Astrocyte of the hippocampus (primary cell): ENCODE data around the gene ADTRP.
A peak's percentile ranks its signal among the peaks of the same experiment; 100 is the strongest.

Experiments
- DNase-seq: peaks from one replicate; pipeline ENCODE4 v3.0.0; 2011; ENCODE audit warnings: low read depth, low spot score

Gene ADTRP, protein sequence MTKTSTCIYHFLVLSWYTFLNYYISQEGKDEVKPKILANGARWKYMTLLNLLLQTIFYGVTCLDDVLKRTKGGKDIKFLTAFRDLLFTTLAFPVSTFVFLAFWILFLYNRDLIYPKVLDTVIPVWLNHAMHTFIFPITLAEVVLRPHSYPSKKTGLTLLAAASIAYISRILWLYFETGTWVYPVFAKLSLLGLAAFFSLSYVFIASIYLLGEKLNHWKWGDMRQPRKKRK

DNA sequence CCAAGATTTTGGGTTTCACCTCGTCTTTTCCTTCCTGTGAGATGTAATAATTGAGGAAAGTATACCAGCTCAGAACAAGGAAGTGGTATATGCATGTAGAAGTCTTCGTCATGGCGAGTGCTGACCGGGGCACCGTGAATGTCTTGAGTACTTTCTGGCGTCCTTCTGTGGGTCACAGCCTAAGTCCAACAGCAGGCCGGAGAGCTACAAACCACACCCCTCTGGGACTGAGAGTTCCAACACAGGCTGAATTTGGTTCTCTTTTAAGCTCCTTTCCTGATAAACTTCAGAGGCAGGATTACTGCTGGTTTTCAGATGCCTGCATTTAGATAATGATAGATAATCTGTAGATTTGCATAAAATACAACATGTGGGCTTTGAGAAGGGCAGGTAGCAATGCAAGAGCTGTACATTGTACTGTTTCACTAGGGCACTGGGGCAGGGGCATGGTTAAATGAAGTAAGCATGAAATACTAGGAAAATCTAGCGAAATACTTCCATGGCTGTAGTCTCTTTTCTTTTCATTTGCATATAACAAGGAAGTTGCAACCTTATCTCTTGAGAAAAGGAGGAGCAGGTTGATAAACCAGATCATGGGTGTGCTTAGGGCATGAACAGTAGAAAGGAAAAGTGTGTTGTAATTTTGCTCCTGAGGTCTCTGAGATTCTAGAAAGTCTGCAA, at the start of gene ADTRP:
Gene ADTRP, minus strand, starts transcription at position 156 of the 681 bp plus-strand sequence. Its CDS starts 44 bp downstream, at position 112.
- DNase-seq = no peak

DNA sequence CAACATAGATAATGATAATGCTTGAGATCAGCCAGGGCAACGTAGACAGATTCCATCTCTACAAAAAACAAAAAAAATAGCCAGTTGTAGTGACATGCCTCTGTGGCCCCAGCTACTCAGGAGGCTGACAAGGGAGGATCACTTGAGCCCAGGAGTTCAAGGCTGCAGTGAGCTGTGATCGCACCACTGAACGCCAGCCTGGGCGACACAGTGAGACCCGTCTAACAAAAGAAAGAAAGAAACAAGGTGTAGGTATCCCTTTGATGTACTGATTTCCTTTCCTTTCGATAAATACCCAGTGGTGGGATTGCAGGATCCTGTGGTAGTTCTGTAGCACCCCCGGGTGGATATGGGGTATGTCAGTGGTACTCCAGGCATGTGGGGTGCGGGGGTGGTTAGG, 48.2 kb upstream of the ADTRP start:
- DNase-seq = no peak

DNA sequence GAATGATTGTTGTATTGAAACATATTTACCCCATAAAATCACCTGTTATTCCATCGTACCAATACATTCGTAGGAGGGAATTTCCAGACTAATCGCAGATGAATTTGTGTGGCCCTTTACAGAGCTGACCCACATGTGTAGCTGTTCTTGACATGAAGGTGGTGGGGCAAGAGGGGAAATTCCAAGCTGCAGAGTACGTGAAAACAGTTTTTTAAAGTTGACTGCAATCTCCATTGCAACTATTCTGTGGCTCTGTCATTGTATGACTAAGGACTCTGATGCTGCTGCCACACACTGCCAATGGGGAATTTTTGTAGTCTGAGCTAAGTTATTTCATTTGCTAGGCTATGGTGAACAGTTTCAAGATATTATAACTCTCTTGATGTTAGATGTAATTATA, 46.4 kb upstream of the ADTRP start:
- peak; percentile 48 for DNase-seq

DNA sequence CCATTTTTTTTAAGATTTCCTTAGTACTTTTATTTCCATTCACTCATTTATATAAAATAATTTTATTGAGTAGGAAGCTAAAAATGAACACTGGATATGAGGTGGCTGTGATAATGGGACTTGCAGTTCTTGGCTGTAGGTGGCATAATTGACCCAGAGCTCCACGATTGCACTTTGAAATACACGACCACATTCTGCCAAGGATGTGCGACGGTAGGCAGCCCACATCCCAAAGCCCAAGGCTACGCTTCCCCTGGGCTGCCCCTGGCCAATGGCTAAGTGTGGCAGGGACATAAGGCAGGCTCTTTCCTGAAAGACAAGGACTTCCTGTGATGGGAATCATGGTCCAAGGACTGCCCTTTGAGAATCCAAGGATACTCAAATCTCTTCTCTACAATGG, 43.7 kb upstream of the ADTRP start:
- DNase-seq = no peak

DNA sequence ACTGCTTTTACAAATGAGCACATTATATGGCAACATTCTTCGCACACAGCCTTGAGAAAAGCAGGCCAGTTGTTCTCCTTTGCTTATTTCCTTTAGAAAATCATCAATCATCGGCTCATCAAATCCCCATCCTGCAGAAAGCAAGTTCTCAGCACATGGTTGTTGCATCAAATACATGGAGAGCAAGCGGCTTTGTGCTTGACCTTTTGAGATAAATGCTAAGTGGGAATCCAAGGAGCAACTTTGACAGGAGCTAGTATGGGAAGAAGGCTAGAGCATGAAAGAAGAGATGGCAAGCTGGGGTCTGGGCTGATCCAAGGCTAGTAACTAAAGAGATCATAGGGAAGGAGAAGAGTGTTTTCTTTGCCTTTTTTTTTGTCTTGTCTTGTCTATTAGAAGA, 43.2 kb upstream of the ADTRP start:
- DNase-seq = no peak

DNA sequence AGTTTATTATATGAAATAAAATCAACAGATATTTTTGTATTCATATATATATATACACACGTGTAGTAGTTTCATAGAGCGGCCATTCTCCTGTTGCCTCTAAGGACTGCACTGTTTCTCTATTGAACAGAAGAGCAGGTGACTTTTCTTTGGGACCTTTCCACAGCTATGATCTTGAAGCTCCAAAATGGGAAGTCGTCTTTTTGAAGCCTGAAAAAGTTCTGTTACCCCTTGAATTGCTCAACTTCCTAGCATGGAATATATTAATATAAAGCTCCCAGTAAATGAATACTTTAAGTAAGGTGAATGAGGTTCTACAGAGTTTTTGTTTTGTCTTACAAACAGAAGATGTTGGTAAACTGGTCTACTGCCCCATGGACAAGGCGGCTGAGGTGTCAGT, 42.2 kb upstream of the ADTRP start:
- DNase-seq = no peak

DNA sequence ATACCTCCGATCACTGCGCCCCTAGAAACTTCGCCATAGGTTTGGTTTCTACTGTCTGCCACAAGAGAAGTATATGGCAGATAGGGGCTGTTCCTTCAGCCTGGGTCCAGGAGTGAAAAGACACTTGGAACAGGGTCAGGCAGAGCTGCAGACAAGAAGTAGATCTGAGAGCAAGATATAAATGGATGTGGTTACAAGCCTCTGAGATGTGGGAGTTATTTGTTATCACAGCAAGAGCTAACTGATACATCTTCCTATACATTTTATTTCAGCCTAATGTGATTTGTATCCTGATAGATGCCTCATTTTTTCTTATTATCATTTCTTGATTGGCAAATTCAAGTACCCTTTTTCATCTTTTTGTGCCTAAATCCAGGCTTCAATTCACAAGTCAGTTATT, 40.9 kb upstream of the ADTRP start:
- DNase-seq = no peak

DNA sequence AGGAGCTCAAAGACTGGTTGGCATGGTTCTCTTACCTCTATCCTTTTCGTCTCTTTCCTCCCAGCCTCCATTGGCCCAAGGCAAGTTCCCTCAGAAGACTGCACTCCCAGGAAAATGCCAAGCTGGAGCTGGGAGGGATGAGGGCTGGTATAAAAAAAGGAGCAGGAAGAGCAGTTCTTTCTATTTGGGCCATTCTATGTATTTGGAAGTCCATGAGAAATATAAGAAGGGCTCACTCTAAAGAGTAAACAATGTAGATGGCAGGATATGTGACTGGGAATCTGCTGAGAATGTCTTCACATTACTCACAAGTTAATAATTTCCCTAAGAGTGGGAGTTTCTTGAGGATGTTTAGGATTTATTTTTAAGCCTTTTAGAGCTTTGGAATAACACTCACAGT, 36.6 kb upstream of the ADTRP start:
- no peak for DNase-seq

DNA sequence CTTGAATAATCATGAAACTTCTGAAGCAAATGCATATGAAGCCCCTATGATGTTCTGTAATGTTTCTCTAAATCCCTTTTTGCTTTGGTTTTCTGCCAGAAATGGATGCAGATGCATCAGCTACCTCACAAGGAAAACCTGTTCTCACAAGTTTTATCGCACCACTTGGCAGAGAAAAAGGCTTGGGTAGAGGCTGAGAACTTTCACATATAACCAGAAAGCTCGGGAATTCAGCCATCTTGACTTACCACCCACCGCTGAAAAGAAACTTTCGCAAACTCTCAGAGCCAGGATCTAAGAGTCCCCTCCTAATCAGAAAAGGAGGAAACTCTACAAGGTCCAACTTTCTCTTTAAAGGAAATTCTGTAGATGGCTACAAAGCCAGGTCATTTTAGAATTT, 36.2 kb upstream of the ADTRP start:
- DNase-seq = no peak

DNA sequence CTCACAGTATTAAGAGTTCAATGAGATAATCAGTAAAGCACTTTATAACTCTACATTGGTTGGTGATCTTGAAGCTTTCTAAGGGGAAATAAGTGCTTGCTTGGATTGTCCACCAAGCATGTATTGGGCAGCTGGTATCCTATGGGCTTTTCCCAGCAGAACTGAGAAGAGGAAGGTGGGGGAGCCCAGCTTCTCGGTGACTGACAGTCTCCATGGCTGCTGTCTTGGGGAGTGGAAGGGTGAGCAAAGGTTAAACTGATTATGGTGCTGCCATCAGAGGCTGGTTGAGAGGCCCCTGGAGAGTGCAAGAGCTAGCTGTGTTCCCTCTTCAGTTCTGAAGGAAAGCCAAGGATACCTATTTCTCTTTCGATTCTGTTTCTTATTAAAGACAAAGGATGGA, 35.5 kb upstream of the ADTRP start:
- DNase-seq = no peak

DNA sequence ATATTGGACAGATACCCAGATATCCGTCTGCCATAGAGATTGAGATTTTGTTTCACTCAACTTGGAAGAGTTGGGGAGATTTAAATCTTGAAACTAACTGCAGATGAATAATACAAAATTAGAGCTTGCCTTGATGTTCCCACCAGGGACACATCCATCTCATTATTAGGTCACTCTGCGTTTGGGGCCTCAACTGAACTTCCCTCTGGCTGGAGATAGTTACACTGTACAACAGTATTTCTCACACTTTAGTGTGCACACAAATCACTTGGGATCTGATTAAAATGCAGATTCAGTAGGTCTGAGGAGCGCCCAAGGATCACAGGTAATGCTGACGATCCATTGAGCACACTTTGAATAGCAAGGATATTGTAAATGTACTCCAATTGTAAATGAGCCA, 35.0 kb upstream of the ADTRP start:
- no peak for DNase-seq

DNA sequence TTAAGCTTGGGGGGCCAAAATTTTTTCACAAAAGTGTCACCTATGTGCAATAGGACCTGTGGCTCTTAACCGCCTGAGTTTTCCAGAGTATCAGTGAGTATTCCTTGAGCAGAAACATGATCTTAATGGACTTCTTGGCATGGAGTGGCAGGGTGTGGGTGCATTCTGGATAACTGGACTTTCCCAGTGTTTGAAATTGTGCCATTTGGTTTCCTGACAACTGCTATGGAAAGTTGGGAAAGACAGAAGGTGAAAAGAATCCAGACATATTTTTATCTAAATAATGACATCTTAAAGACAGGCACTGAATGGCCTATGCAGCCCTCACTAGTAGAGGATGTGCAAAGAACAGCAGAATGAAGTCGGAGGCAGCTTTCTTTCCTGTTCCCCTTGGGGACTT, 34.3 kb upstream of the ADTRP start:
- DNase-seq = no peak

DNA sequence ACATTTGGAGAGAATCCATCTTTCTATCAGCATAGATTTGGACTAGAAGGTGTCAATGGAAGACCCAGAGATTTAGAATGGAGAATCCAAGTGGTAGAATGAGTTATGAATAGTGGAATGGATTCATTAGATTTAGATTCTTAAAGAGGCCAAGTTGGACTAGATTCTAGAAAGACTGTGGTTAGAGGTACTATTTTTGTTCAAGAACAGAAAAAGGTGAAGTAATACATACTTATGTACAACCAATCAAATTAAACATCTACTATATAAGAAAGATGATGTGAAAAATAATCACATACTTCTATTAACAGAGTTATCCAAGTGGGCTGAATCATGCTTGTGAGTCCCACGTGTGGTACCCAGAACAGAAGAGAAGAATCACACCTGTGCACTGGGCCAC, 33.8 kb upstream of the ADTRP start:
- no peak for DNase-seq

DNA sequence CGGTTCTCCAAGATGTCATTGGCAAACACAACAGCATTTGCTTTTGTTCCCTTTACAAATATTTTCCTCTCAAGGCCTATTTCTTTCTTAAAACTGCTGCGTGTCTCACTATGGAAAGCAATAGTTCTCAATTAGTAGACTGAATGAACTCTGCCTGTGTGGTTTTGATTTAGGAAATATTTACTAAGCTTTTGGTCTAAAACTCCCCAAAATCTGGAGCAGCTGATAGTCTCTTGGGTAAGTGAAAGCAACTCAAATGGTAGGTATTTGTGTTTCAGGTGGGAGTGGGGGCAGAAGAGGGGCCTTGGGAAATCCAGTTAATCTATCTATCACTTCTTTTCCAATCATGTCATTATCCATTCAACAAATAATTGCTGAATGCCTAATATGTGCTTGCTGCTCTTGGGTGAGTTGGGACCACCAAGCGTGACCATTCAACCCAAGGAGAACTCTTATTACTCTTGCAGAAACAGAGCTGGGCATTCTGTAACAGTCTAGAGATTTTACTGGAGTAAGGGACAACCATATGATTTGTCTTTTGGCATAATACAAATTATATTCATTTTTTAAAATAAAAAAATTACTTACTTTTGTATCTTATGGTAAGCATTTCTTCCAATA, 33.2 kb upstream of the ADTRP start:
- no peak for DNase-seq

DNA sequence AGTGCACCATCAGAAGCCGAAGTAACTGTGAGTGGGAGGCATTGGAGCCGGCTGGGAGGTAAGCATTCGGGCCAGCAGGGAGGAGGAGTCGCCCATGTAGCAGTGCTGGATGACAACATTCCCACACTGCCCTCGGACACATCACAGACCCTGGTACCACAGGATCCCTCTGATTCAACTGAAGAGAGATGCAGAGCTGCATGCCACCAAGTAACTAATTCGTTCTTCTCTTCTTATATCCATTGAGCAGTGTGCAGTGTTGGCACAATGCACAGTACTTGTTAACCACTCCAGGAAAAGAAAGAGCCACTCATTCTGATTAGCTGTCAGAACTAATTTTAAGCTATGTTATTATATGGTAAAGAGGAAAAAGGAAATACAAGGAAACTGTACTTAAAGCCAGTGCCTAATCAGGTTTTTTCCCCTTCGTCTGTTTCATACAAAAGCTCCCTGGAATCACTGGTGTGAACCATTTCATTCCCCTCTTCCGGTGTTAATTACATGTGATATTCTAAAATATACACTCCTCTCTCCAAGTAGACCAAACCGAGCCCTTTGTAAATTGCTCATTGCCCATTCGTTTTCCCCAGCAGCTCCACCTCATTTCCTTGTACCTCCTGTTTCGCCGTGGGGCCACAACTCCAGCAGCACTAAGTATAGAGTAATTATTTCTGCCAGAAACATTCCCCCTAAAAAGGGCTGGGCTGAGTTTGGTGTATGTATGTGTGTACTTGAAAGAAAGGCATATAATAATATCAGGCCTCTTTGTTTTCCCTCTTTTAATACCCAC, 32.4 kb upstream of the ADTRP start:
- DNase-seq = peak; percentile 47

DNA sequence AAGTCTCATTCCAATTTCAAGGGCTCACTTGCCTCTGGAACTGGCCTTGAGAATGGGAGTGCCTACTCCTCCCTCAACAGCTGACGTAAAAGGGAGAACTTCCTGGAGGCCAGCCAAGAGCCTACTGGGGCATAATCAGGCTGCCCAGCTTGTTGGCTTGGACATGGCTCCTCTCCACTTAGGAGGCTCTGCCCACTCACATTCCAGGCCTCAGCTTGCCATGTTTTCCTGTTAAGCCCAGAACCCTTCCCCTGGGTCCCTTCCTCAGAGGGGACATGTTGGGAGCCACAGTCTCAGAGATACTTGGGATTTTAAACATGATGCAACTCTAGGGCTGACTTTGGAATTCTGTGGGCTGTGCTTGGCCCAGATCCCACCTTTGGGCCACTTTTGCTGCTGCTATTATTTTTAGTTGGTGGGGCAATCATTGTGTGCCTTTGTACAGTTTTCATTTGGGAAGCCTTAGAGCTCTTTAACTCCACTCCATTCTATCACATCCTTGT, 31.5 kb upstream of the ADTRP start:
- peak; percentile 87 for DNase-seq

DNA sequence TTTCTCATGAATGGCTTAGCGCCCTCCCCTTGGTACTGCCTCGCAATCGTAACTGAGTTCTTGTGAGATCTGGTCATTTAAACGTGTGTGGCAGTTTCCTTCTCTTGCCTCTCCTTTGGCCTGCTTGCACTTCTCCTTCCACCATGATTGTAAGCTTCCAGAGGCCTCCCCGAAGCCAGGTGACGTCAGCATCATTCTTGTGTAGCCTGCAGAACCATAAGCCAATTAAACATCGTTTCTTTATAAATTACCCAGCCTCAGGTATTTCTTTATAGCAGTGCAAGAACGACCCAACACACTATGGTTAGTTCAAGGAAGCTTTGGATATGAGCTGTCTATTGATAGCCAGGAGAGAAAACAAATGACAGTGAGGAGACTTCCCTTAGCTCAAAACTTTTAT, 29.5 kb upstream of the ADTRP start:
- DNase-seq = no peak

DNA sequence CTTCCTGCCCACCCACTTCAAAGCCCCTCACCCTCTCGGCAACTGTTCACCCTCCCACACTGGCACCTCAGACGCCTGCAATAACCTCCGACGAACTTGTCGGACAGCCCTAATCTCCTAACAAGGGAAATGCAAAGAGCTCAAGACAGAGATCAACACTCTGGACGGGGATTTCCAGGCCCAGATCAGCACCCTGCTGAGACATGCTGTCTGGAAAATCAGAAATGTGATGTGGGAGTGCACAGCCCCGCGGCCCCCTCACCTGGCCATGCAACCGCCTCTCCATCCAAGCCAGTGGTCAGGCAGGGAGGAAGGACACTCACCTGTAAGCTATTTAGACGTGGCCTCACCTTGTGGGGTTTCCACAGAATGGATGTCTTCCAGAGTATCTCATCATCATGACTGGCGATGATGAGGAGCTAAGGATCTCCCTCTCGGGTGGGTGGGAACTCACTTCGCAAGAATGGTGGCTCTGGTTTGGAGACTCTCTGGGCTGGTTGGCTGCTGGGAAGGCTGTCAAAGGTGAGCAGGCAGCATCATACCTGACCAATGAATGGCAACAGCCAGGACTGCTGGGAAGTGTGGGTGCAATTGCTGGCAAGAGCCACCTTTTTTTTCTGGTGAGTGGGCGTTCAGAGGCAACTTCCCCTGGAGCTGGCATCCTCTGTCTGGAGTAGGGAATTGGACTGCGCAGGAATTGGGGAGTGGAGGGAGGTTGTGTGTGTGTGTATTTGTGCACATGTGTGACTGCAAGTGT, 28.1 kb upstream of the ADTRP start:
- DNase-seq = no peak

DNA sequence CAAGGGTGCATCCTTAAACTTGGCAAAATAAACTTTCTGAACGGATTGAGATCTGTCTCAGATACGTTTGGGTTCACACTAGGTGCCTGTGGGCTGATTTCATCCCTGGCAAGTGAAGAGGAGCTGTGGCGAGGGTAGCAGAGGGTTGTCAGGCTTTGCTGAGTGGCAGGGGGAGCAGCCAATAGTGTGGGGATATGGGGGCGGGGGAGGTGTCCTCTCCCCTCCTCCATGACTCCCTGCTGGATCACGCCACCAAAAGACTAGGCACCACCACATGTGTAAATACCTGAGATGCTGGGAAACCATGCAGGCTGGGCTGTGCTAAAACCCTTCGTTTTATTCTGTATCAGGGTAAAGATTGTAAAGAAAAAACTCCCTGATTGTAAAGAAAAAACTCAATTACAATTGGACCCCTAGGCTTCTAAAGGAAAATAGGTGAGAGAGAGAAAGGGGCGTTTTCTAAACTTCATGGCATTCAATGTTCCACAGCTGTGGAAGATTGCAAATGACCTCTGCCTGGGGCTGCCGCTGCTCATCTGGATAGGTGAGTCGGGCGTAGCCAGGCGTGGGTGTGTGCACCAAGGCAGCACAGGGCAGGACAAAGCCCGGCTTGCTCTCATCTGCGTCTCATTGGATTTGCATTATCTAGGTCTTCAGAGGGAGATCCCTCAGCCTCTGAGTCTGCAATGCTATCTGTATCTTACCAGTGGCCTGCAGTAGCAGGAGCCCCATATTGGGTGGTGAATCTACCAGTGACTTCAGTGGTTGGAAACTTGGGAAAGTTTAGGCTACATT, 26.9 kb upstream of the ADTRP start:
- no peak for DNase-seq

DNA sequence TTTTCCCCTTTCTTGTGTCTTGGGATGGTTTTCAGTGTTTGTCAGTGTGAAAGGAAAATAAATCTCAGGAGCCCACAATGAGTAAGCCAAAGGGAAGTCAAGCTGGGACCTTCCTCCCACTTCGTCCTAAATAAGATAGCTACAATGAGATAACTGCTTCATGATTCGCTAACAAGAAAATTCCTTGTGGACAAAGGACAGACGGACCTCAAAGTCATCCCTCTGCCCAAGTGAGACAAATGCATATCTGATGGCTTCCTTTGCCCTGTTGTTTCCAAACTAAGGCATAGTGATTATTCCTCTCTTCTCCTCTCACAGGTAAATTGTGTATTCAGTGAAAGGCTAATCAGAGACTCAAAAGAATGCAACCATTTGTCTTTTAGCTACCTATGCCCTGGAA, 26.1 kb upstream of the ADTRP start:
- DNase-seq = no peak

DNA sequence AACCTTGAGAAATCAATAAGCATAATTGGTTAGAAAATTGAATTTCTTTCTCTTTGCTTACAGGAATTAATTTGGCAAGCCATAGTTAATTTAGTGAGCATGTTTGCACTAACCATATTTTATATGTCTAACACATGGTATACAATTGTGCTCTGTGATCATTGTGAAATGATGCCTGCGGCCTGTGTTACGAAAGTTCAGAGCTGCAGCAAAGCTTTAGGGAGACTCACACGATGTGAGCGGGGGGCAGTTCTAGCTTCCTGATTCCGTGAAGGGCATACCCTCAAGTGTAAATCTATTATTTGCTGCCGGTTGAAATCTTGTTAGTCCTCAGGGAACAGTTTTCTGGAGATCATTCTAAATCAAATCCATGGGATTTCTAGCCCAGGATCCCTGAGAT, 25.5 kb upstream of the ADTRP start:
- DNase-seq = no peak
